NCI-H1105 treated with DMSO at 0.1 percent for 48 hours (cell line): Measurements from ENCODE around the gene CPXM1.
"Not testable (repeated sequence)": the region's sequence is repeated elsewhere in the genome, so short reads cannot be mapped to it uniquely, and the experiment has no call there.

Experiments used
- DNase-seq: peaks from one replicate; lab custom pipeline; 2025; lab: John Stamatoyannopoulos, UW

CPXM1 gene

GRCh38 chr20:2820896-2821869 lies 20.8 kb upstream of the CPXM1 start:
- DNase-seq: no peak

GRCh38 chr20:2820084-2820895 lies 19.9 kb upstream of the CPXM1 start:
- no peak for DNase-seq

GRCh38 chr20:2817891-2818595 lies 17.6 kb upstream of the CPXM1 start:
- DNase-seq: no peak

- DNase-seq: no peak
These were observed 16.9 kb upstream of the CPXM1 start for GRCh38 chr20:2817341-2817726.

- DNase-seq: no peak
These were observed 16.3 kb upstream of the CPXM1 start for GRCh38 chr20:2816583-2817340.

- no peak for DNase-seq
These were observed 15.7 kb upstream of the CPXM1 start, which contains the start of gene TMEM239 for GRCh38 chr20:2816030-2816582. TMEM239 (plus strand) TSS chr20:2816364; CDS start chr20:2816555, 191 bp downstream.

- DNase-seq: no peak
These were observed 14.9 kb upstream of the CPXM1 start for GRCh38 chr20:2815242-2815900.

GRCh38 chr20:2814587-2815051 lies 14.2 kb upstream of the CPXM1 start, which contains the start of gene C20orf141:
C20orf141 (plus strand) TSS chr20:2814987; CDS start chr20:2815185, 198 bp downstream.
- no peak for DNase-seq

- DNase-seq: no peak
These were observed 13.6 kb upstream of the CPXM1 start for GRCh38 chr20:2814076-2814475.

- DNase-seq: no peak
These were observed 11.8 kb upstream of the CPXM1 start for GRCh38 chr20:2812189-2812588.

- no peak for DNase-seq
These were observed 9.3 kb upstream of the CPXM1 start for GRCh38 chr20:2809690-2810089.

- not testable (repeated sequence) for DNase-seq
These were observed 7.5 kb upstream of the CPXM1 start for GRCh38 chr20:2807929-2808328.

- DNase-seq: no peak
These were observed 6.6 kb upstream of the CPXM1 start for GRCh38 chr20:2807019-2807418.

GRCh38 chr20:2806351-2806701 lies 5.9 kb upstream of the CPXM1 start:
- DNase-seq: no peak

- no peak for DNase-seq
These were observed 5.4 kb upstream of the CPXM1 start for GRCh38 chr20:2805689-2806350.

- no peak for DNase-seq
These were observed 4.6 kb upstream of the CPXM1 start for GRCh38 chr20:2804852-2805688.

- no peak for DNase-seq
These were observed 3.8 kb upstream of the CPXM1 start for GRCh38 chr20:2804041-2804828.

GRCh38 chr20:2801286-2801728 lies 880 bp upstream of the CPXM1 start:
- peak; percentile 29 for DNase-seq
